Measurements from ENCODE around the gene LAMA5. TPM values are rescaled to one million over a fixed set of nuclear protein-coding genes. Genes with fewer than 3 reads are reported as not detected.

Gene LAMA5
- total and polyA plus RNA-seq, 4 donors, result 116 to 315 (median 244) TPM

DNA sequence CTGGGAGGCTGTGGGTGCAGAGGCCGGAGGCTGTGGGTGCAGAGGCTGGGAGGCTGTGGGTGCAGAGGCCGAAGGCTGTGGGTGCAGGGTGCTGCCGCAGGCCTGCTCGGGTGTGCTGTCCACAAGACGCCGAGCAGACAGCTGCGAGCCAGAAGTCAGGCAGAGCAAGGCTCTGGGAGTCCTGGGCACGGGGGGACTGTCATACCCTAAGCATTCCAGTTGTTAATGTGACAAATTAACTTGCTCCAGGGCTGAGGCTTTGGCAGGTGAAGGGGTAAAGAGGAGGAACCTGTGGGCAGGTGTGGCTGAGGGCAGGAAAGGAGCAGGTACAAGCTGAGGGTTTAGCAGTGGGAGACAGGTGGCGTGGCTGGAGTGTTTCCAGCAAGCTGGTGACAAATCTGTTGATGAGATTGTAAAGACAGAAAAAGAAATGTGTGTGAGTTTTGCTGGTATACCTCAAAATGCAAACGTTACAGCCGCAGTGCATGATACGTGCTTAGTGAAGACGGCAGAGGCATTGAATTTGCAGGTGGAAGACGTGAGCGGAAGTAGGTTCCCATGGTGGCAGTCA, 78.5 kb downstream of the LAMA5 start:
- Histone ChIP-seq H3K9me3 (ENCODE audit: control insufficient read depth in 4 of 4, insufficient read depth in 3 of 4, low read length in 3 of 4) (no peaks in the 10 kb centered on the region), H3K4me1 (ENCODE audit: control insufficient read depth in 5 of 5, insufficient read depth in 5 of 5, low read length in 5 of 5) (no peaks in the 10 kb centered on the region), H3K27ac (ENCODE audit: low read depth in 1 of 2, low read length in 1 of 2) (no peak overlapping the region), H3K9ac (ENCODE audit: insufficient read depth in 1 of 2, low read length in 2 of 2) (no peak overlapping the region), H3K36me3 (ENCODE audit: control insufficient read depth in 4 of 4, insufficient read depth in 4 of 4, low read length in 4 of 4) (peaks cover 4 to 44% (median 19%) of the 10 kb centered on the region in 4 donors), H3K27me3 (ENCODE audit: control insufficient read depth in 3 of 3, insufficient read depth in 3 of 3, low read length in 2 of 3) (no peaks in the 10 kb centered on the region), H3K4me3 (no peak overlapping the region)
- ATAC-seq (ENCODE audit: insufficient read depth, low FRiP score) (no peak), DNase-seq (no peak)
- TF ChIP-seq, protein P1, sequence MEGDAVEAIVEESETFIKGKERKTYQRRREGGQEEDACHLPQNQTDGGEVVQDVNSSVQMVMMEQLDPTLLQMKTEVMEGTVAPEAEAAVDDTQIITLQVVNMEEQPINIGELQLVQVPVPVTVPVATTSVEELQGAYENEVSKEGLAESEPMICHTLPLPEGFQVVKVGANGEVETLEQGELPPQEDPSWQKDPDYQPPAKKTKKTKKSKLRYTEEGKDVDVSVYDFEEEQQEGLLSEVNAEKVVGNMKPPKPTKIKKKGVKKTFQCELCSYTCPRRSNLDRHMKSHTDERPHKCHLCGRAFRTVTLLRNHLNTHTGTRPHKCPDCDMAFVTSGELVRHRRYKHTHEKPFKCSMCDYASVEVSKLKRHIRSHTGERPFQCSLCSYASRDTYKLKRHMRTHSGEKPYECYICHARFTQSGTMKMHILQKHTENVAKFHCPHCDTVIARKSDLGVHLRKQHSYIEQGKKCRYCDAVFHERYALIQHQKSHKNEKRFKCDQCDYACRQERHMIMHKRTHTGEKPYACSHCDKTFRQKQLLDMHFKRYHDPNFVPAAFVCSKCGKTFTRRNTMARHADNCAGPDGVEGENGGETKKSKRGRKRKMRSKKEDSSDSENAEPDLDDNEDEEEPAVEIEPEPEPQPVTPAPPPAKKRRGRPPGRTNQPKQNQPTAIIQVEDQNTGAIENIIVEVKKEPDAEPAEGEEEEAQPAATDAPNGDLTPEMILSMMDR (IDR thresholded peaks at IDR 0.05; ENCODE audit: control extremely low read depth, extremely low read depth), result no peak
- 96 to 97% methylated on average over 15 of the region's 15 CpGs for WGBS, 2 donors

DNA sequence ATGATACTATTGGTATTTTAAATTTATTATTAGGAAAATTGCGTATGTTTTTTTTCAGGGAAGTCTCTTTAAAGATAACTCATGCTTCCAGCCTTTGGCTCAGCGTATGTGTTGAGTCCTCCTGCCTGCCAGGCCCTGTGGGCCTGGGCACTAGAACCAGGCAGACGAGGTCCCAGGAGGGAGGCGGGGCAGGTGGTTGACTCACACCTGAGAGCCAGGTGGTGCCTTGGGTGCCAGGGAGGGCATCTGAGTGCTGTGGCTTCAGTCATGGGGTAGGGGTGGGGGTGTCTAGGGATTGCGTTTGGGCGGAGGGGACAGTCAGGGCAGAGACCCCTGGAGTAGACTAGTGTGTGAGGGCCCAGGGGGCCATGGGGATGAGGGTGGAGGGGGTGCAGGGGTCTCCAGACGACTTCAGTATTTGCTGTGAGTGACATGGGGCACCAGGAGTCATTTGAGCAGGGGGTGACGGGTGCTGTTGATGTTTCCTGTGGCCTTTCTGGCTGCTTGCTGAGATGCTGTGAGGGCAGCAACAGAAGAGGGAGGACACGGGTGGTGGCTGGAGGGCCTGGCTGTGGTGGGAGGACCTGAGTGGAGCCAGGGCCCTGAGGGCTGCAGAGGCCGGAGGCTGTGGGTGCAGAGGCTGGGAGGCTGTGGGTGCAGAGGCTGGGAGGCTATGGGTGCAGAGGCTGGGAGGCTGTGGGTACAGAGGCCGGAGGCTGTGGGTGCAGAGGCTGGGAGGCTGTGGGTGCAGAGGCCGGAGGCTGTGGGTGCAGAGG, 79.2 kb downstream of the LAMA5 start:
- Histone ChIP-seq H3K9ac (ENCODE audit: insufficient read depth in 1 of 2, low read length in 2 of 2) (no peak overlapping the region), H3K9me3 (ENCODE audit: control insufficient read depth in 4 of 4, insufficient read depth in 3 of 4, low read length in 3 of 4) (no peaks in the 10 kb centered on the region), H3K36me3 (ENCODE audit: control insufficient read depth in 4 of 4, insufficient read depth in 4 of 4, low read length in 4 of 4) (peaks cover 0 to 46% (median 20%) of the 10 kb centered on the region in 4 donors), H3K27ac (ENCODE audit: low read depth in 1 of 2, low read length in 1 of 2) (no peak overlapping the region), H3K27me3 (ENCODE audit: control insufficient read depth in 3 of 3, insufficient read depth in 3 of 3, low read length in 2 of 3) (no peaks in the 10 kb centered on the region), H3K4me3 (no peak overlapping the region), H3K4me1 (ENCODE audit: control insufficient read depth in 5 of 5, insufficient read depth in 5 of 5, low read length in 5 of 5) (no peaks in the 10 kb centered on the region)
- ATAC-seq (ENCODE audit: insufficient read depth, low FRiP score) (no peak), DNase-seq (no peak)
- TF ChIP-seq, protein P1 (IDR thresholded peaks at IDR 0.05; ENCODE audit: control extremely low read depth, extremely low read depth), result no peak
- WGBS, 2 donors, result 93 to 95% methylated on average over 11 to 12 of the region's 12 CpGs

DNA sequence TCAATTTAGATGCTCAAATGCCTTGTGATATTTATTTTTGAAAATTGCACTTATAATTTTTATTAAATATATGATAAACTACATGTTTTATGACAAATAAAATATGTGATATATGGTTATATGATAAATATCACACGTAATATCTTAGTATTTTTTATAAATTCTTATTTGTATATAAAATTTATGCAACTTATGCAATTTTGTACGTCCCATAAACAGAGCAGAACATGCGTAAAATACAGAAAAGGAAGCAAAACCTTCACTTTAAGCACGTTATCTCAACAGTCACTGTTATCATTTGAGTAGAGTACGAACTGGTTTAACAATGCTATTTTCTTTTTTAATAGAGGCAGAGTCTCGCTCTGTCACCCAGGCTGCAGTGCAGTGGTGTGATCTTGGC, 80.0 kb downstream of the LAMA5 start:
- Histone ChIP-seq H3K4me1 (ENCODE audit: control insufficient read depth in 5 of 5, insufficient read depth in 5 of 5, low read length in 5 of 5) (peaks cover 0 to under 1% (median 0%) of the 10 kb centered on the region in 5 donors), H3K27ac (ENCODE audit: low read depth in 1 of 2, low read length in 1 of 2) (no peak overlapping the region), H3K4me3 (no peak overlapping the region), H3K9ac (ENCODE audit: insufficient read depth in 1 of 2, low read length in 2 of 2) (no peak overlapping the region), H3K9me3 (ENCODE audit: control insufficient read depth in 4 of 4, insufficient read depth in 3 of 4, low read length in 3 of 4) (no peaks in the 10 kb centered on the region), H3K36me3 (ENCODE audit: control insufficient read depth in 4 of 4, insufficient read depth in 4 of 4, low read length in 4 of 4) (peaks cover 0 to 43% (median 20%) of the 10 kb centered on the region in 4 donors), H3K27me3 (ENCODE audit: control insufficient read depth in 3 of 3, insufficient read depth in 3 of 3, low read length in 2 of 3) (no peaks in the 10 kb centered on the region)
- ATAC-seq (ENCODE audit: insufficient read depth, low FRiP score) (no peak), DNase-seq (no peak)
- 92 to 96% methylated on average over 6 of the region's 6 CpGs for WGBS, 2 donors
- TF ChIP-seq, protein P1 (IDR thresholded peaks at IDR 0.05; ENCODE audit: control extremely low read depth, extremely low read depth), result no peak
